ENCODE measurements around the gene TIGD3.

- TF ChIP-seq CTCF (IDR thresholded peaks at IDR 0.05; ENCODE audit: low read length) (peak; percentile 33), EZH2 (IDR thresholded peaks at IDR 0.05; ENCODE audit: borderline replicate concordance, low read length) (no peak)
These were observed 1.8 kb upstream of the TIGD3 start for GRCh38 chr11:65352783-65353182.
